Activated naive CD8-positive, alpha-beta T cell treated with anti-CD3 and anti-CD28 coated beads, Interleukin-2, amount 10 ng/mL, durations not matched to agents 7 days and 5 days (primary cell): ENCODE measurements around the gene SLC2A1. TPM values are rescaled to one million over a fixed set of nuclear protein-coding genes. Genes with fewer than 3 reads are reported as not detected.

ENCODE experiments used
- total RNA-seq, 2 experiments: library from RNA; stranded (reverse); gene quantifications; one replicate each; pipeline ENCODE4 v1.2.3, GENCODE V29; 2021

SLC2A1 gene
- total RNA-seq, 2 experiments from 2014 or later: 80.8 to 82.3 TPM

Other genes starting within 250 kb of the SLC2A1 start
- gene CLDN19, start 218.6 kb downstream of the SLC2A1 start, total RNA-seq: not detected
- gene P3H1, start 191.8 kb downstream of the SLC2A1 start, total RNA-seq: 10 to 100 TPM; 44.1 to 49.9 TPM
- gene C1orf50, start 191.6 kb downstream of the SLC2A1 start, total RNA-seq: 10 to 100 TPM; 10.4 to 10.9 TPM
- under 1 TPM; 0.22 to 0.48 TPM for gene TMEM269, start 173.9 kb downstream of the SLC2A1 start, total RNA-seq
- 1 to 10 TPM; 3.9 to 5.0 TPM for gene ERMAP, start 141.7 kb downstream of the SLC2A1 start, total RNA-seq
- 10 to 100 TPM; 15.8 to 18.1 TPM for gene SVBP, start 141.5 kb downstream of the SLC2A1 start, total RNA-seq
- 10 to 100 TPM; 12.2 to 14.1 TPM for gene ZNF691, start 112.3 kb downstream of the SLC2A1 start, total RNA-seq
- 10 to 100 TPM; 34.5 to 40.0 TPM for gene EBNA1BP2, start 213.4 kb upstream of the SLC2A1 start, total RNA-seq
- not detected for gene CFAP57, start 213.5 kb upstream of the SLC2A1 start, total RNA-seq